HFFc6 (cell line): ENCODE results near the gene PRDM5. TPM values are rescaled to one million over a fixed set of nuclear protein-coding genes. Genes with fewer than 3 reads are reported as not detected.
"Not testable (repeated sequence)": the region's sequence is repeated elsewhere in the genome, so short reads cannot be mapped to it uniquely, and the experiment has no call there.

ENCODE experiments used
- DNase-seq: peaks from one replicate; pipeline ENCODE4 v3.0.0-alpha.2; 2018
- H3K27ac Mint-ChIP-seq: 2 replicates; pipeline ENCODE4 v1.8.0; 2020; ENCODE audit warnings: mild to moderate bottlenecking, mixed read lengths
- H3K27me3 Mint-ChIP-seq: 2 replicates; pipeline ENCODE4 v1.8.0; 2021; ENCODE audit warnings: mild to moderate bottlenecking, moderate library complexity, mixed read lengths; ENCODE audit not compliant: insufficient read depth
- H3K36me3 Mint-ChIP-seq: 2 replicates; pipeline ENCODE4 v1.8.0; 2021; ENCODE audit warnings: low read depth, mixed read lengths
- H3K4me1 Mint-ChIP-seq: 2 replicates; pipeline ENCODE4 v1.8.0; 2020; ENCODE audit warnings: low read depth, mixed read lengths
- H3K4me3 Mint-ChIP-seq: 2 replicates; pipeline ENCODE4 v1.8.0; 2020; ENCODE audit warnings: mild to moderate bottlenecking, moderate library complexity, mixed read lengths
- H3K9me3 Mint-ChIP-seq: 2 replicates; pipeline ENCODE4 v1.8.0; 2020; ENCODE audit warnings: mild to moderate bottlenecking, mixed read lengths
- CTCF ChIP-seq: fragments of 200-600 bp; sonication (generic); IDR thresholded peaks from 2 replicates; pipeline ENCODE4 v1.5.0; 2021; ENCODE audit warnings: antibody characterized with exemption, mild to moderate bottlenecking
- total RNA-seq, 6 experiments: library from RNA; stranded (reverse); fragmentation: NEBNext Ultra II Directional; extraction: Animal tissue kit (Norgen Biotek cat#: 25700); gene quantifications; 2 replicates in 1 of 6; 3 replicates in 5 of 6; pipeline ENCODE4 v1.2.3, GENCODE V29; 2021

The PRDM5 gene
- total RNA-seq, 6 experiments from 2014 or later, result 8.3 to 13.4 (median 12.5) TPM

- TF ChIP-seq CTCF, result no peak
- no peak overlapping the region for H3K27ac Mint-ChIP-seq
These were observed 172.9 kb downstream of the PRDM5 start for GRCh38 chr4:120749445-120750151.

GRCh38 chr4:120741636-120742035 is 180.9 kb downstream of the PRDM5 start:
- H3K27ac Mint-ChIP-seq, H3K9me3 Mint-ChIP-seq, H3K27me3 Mint-ChIP-seq, H3K36me3 Mint-ChIP-seq, DNase-seq, H3K4me3 Mint-ChIP-seq, H3K4me1 Mint-ChIP-seq: not testable (repeated sequence)

More at GRCh38 chr4:120749445-120750151, 172.9 kb downstream of the PRDM5 start:
- Mint-ChIP-seq H3K9me3 (peaks cover 8% of the 10 kb centered on the region; the same call in 1 of the 2 replicates), H3K4me1 (peaks cover 8% of the 10 kb centered on the region), H3K27me3 (no peaks in the 10 kb centered on the region), H3K36me3 (peaks cover 24% of the 10 kb centered on the region), H3K4me3 (no peak overlapping the region)
- DNase-seq, result no peak

- Mint-ChIP-seq H3K4me3 (no peak overlapping the region), H3K27me3 (no peaks in the 10 kb centered on the region), H3K9me3 (no peaks in the 10 kb centered on the region), H3K36me3 (peaks cover 3% of the 10 kb centered on the region; the same call in 1 of the 2 replicates), H3K4me1 (peaks cover 17% of the 10 kb centered on the region), H3K27ac (no peak overlapping the region)
- TF ChIP-seq CTCF, result no peak
- DNase-seq, result no peak
These were observed 186.2 kb downstream of the PRDM5 start for GRCh38 chr4:120736312-120736711.

GRCh38 chr4:120733968-120734367 is 188.6 kb downstream of the PRDM5 start:
- no peak for TF ChIP-seq CTCF
- no peaks in the 10 kb centered on the region for H3K27me3 Mint-ChIP-seq
- no peak overlapping the region for H3K27ac Mint-ChIP-seq
- peaks cover 12% of the 10 kb centered on the region for H3K36me3 Mint-ChIP-seq
- DNase-seq, result no peak
- H3K4me3 Mint-ChIP-seq, result no peak overlapping the region
- no peaks in the 10 kb centered on the region for H3K9me3 Mint-ChIP-seq
- peaks cover 14% of the 10 kb centered on the region for H3K4me1 Mint-ChIP-seq

GRCh38 chr4:120733054-120733453 is 189.5 kb downstream of the PRDM5 start:
- Mint-ChIP-seq H3K27me3 (no peaks in the 10 kb centered on the region), H3K4me1 (peaks cover 14% of the 10 kb centered on the region), H3K9me3 (no peaks in the 10 kb centered on the region), H3K4me3 (no peak overlapping the region), H3K27ac (no peak overlapping the region), H3K36me3 (peaks cover 12% of the 10 kb centered on the region)
- DNase-seq, result no peak
- TF ChIP-seq CTCF, result no peak

- peaks cover 12% of the 10 kb centered on the region for H3K36me3 Mint-ChIP-seq
- peak overlapping the region; percentile 25; the same call in 1 of the 2 replicates for H3K27ac Mint-ChIP-seq
- H3K4me3 Mint-ChIP-seq, result no peak overlapping the region
- no peaks in the 10 kb centered on the region for H3K27me3 Mint-ChIP-seq
- H3K9me3 Mint-ChIP-seq, result no peaks in the 10 kb centered on the region
- peaks cover 15% of the 10 kb centered on the region for H3K4me1 Mint-ChIP-seq
- DNase-seq, result peak; percentile 21
- no peak for TF ChIP-seq CTCF
These were observed 191.0 kb downstream of the PRDM5 start for GRCh38 chr4:120731561-120731960.
